ENCODE measurements around the gene PRRT2. TPM values are rescaled to one million over a fixed set of nuclear protein-coding genes. Genes with fewer than 3 reads are reported as not detected.
A peak's percentile ranks its signal among the peaks of the same experiment; 100 is the strongest.

PRRT2 gene
- total RNA-seq, 1 experiment from 2014 or later, result 1.8 TPM

GRCh38 chr16:29857133-29857760, 45.3 kb downstream of the PRRT2 start:
- H3K27ac Mint-ChIP-seq (ENCODE audit: unreplicated experiment), result no peak overlapping the region
- no peak for TF ChIP-seq CTCF (IDR thresholded peaks at IDR 0.05; ENCODE audit: unreplicated experiment)
- peaks cover 7% of the 10 kb centered on the region for H3K4me1 Mint-ChIP-seq (ENCODE audit: low read depth, unreplicated experiment)
- H3K4me3 Mint-ChIP-seq (ENCODE audit: low read depth, unreplicated experiment), result no peak overlapping the region
- intact Hi-C loops (cut with micrococcal nuclease; ENCODE audit: unreplicated experiment), result no loop called here
- no TSS peak for BruUV-seq (replicated peaks)
- no peak for DNase-seq
- H3K27me3 Mint-ChIP-seq (ENCODE audit: unreplicated experiment), result no peaks in the 10 kb centered on the region
- CTCF ChIA-PET, result interaction anchor here (0.6 to 1.1 kb wide), 2 partner anchors 9 to 76 kb away, joined by 3 to 4 read pairs; no protein-coding TSS in a partner anchor
- no peaks in the 10 kb centered on the region for H3K9me3 Mint-ChIP-seq (ENCODE audit: low read depth, unreplicated experiment)
- H3K36me3 Mint-ChIP-seq (ENCODE audit: insufficient read depth, unreplicated experiment), result peaks cover 22% of the 10 kb centered on the region

- no peaks in the 10 kb centered on the region for H3K27me3 Mint-ChIP-seq (ENCODE audit: unreplicated experiment)
- DNase-seq, result no peak
- TF ChIP-seq CTCF (IDR thresholded peaks at IDR 0.05; ENCODE audit: unreplicated experiment), result no peak
- BruUV-seq (replicated peaks), result TSS peak; percentile 24
- H3K4me1 Mint-ChIP-seq (ENCODE audit: low read depth, unreplicated experiment), result peaks cover 7% of the 10 kb centered on the region
- H3K9me3 Mint-ChIP-seq (ENCODE audit: low read depth, unreplicated experiment), result no peaks in the 10 kb centered on the region
- intact Hi-C loops (cut with micrococcal nuclease; ENCODE audit: unreplicated experiment), result no loop called here
- no peak overlapping the region for H3K4me3 Mint-ChIP-seq (ENCODE audit: low read depth, unreplicated experiment)
- H3K27ac Mint-ChIP-seq (ENCODE audit: unreplicated experiment), result no peak overlapping the region
- H3K36me3 Mint-ChIP-seq (ENCODE audit: insufficient read depth, unreplicated experiment), result peaks cover 33% of the 10 kb centered on the region
- CTCF ChIA-PET, result interaction anchor here (0.6 to 1.0 kb wide), 2 partner anchors 10 to 75 kb away, joined by 3 to 4 read pairs; no protein-coding TSS in a partner anchor
Measured at GRCh38 chr16:29858149-29858849, 46.3 kb downstream of the PRRT2 start.

GRCh38 chr16:29858974-29859373, 47.0 kb downstream of the PRRT2 start:
- no peak for TF ChIP-seq CTCF (IDR thresholded peaks at IDR 0.05; ENCODE audit: unreplicated experiment)
- peaks cover 32% of the 10 kb centered on the region for H3K36me3 Mint-ChIP-seq (ENCODE audit: insufficient read depth, unreplicated experiment)
- no peaks in the 10 kb centered on the region for H3K9me3 Mint-ChIP-seq (ENCODE audit: low read depth, unreplicated experiment)
- H3K27me3 Mint-ChIP-seq (ENCODE audit: unreplicated experiment), result no peaks in the 10 kb centered on the region
- no peak for DNase-seq
- H3K4me3 Mint-ChIP-seq (ENCODE audit: low read depth, unreplicated experiment), result no peak overlapping the region
- intact Hi-C loops (cut with micrococcal nuclease; ENCODE audit: unreplicated experiment), result no loop called here
- peaks cover 7% of the 10 kb centered on the region for H3K4me1 Mint-ChIP-seq (ENCODE audit: low read depth, unreplicated experiment)
- no TSS peak for BruUV-seq (replicated peaks)
- CTCF ChIA-PET, result no interaction called here
- no peak overlapping the region for H3K27ac Mint-ChIP-seq (ENCODE audit: unreplicated experiment)

- CTCF ChIA-PET, result interaction anchor here (0.6 kb wide), 2 partner anchors 15 to 181 kb away, joined by 5 to 7 read pairs; no protein-coding TSS in a partner anchor
Measured at GRCh38 chr16:29860218-29860617, 48.2 kb downstream of the PRRT2 start.

More at GRCh38 chr16:29860218-29860617, 48.2 kb downstream of the PRRT2 start:
- TF ChIP-seq CTCF (IDR thresholded peaks at IDR 0.05; ENCODE audit: unreplicated experiment), result no peak
- Mint-ChIP-seq H3K4me1 (ENCODE audit: low read depth, unreplicated experiment) (peaks cover 7% of the 10 kb centered on the region), H3K4me3 (ENCODE audit: low read depth, unreplicated experiment) (no peak overlapping the region), H3K27me3 (ENCODE audit: unreplicated experiment) (no peaks in the 10 kb centered on the region), H3K36me3 (ENCODE audit: insufficient read depth, unreplicated experiment) (peaks cover 31% of the 10 kb centered on the region), H3K9me3 (ENCODE audit: low read depth, unreplicated experiment) (no peaks in the 10 kb centered on the region), H3K27ac (ENCODE audit: unreplicated experiment) (no peak overlapping the region)
- BruUV-seq (replicated peaks), result no TSS peak
- intact Hi-C loops (cut with micrococcal nuclease; ENCODE audit: unreplicated experiment), result loop anchor here (5.0 kb wide), 3 partner anchors 37 to 147 kb away; partner anchors contain the start of genes MVP and SEZ6L2
- DNase-seq, result no peak
